ENCODE data around the gene ATP2B3.

ATP2B3 gene

GRCh38 chrX:153499341-153499740 lies 18.1 kb upstream of the ATP2B3 start:
- DNase-seq: no peak
- H3K36me3 ChIP-seq (ENCODE audit: control insufficient read depth, insufficient read depth, low read length): no peaks in the 10 kb centered on the region
- H3K23ac ChIP-seq (ENCODE audit: low read length): no peak overlapping the region
- no peak overlapping the region for H3K18ac ChIP-seq (ENCODE audit: low read length)
- no peak overlapping the region for H3K4ac ChIP-seq (ENCODE audit: low read depth, low read length)
- WGBS (ENCODE audit: extremely low coverage, insufficient coverage, low lambda C conversion rate): no CpG with 5 or more reads among the region's 15 CpGs
- no peaks in the 10 kb centered on the region for H3K27me3 ChIP-seq (ENCODE audit: insufficient read depth, low read length, poor library complexity)
- no peak overlapping the region for H3K27ac ChIP-seq (ENCODE audit: low read depth, low read length)
- H3K79me2 ChIP-seq (ENCODE audit: control insufficient read depth, insufficient read depth, low read length): no peaks in the 10 kb centered on the region
- no peak overlapping the region for H4K8ac ChIP-seq (ENCODE audit: low read depth, low read length)
- H3K79me1 ChIP-seq (ENCODE audit: low read length): no peaks in the 10 kb centered on the region
- no peak overlapping the region for H2BK15ac ChIP-seq (replicated peaks; ENCODE audit: low read depth)
- no peaks in the 10 kb centered on the region for H3K4me1 ChIP-seq (ENCODE audit: control insufficient read depth, low read depth, low read length)
- no peak overlapping the region for H2AK5ac ChIP-seq (ENCODE audit: low read length)
- H3K4me2 ChIP-seq (ENCODE audit: low read length): no peak overlapping the region
- H3K56ac ChIP-seq (ENCODE audit: low read length): no peak overlapping the region
- no peak overlapping the region for H3K4me3 ChIP-seq (ENCODE audit: low read length)
- no peak overlapping the region for H4K5ac ChIP-seq (ENCODE audit: low read length)
- no peak overlapping the region for H3K9ac ChIP-seq (ENCODE audit: low read length)
- H2BK120ac ChIP-seq (ENCODE audit: low read depth, low read length): no peak overlapping the region
- no peak overlapping the region for H2BK5ac ChIP-seq (ENCODE audit: low read length)

- Histone ChIP-seq H3K79me1 (ENCODE audit: low read length) (no peaks in the 10 kb centered on the region), H2BK5ac (ENCODE audit: low read length) (no peak overlapping the region), H3K18ac (ENCODE audit: low read length) (no peak overlapping the region), H3K9ac (ENCODE audit: low read length) (no peak overlapping the region), H3K4me2 (ENCODE audit: low read length) (no peak overlapping the region), H3K56ac (ENCODE audit: low read length) (no peak overlapping the region), H2BK15ac (replicated peaks; ENCODE audit: low read depth) (no peak overlapping the region), H3K27me3 (ENCODE audit: insufficient read depth, low read length, poor library complexity) (no peaks in the 10 kb centered on the region), H3K23ac (ENCODE audit: low read length) (no peak overlapping the region), H2BK120ac (ENCODE audit: low read depth, low read length) (no peak overlapping the region), H3K79me2 (ENCODE audit: control insufficient read depth, insufficient read depth, low read length) (no peaks in the 10 kb centered on the region), H3K4me3 (ENCODE audit: low read length) (no peak overlapping the region), H3K36me3 (ENCODE audit: control insufficient read depth, insufficient read depth, low read length) (no peaks in the 10 kb centered on the region), H4K8ac (ENCODE audit: low read depth, low read length) (no peak overlapping the region), H4K5ac (ENCODE audit: low read length) (no peak overlapping the region), H3K4me1 (ENCODE audit: control insufficient read depth, low read depth, low read length) (no peaks in the 10 kb centered on the region), H3K27ac (ENCODE audit: low read depth, low read length) (no peak overlapping the region), H2AK5ac (ENCODE audit: low read length) (no peak overlapping the region), H3K4ac (ENCODE audit: low read depth, low read length) (no peak overlapping the region)
- WGBS (ENCODE audit: extremely low coverage, insufficient coverage, low lambda C conversion rate): no CpG with 5 or more reads among the region's 17 CpGs
- no peak for DNase-seq
These were observed 17.6 kb upstream of the ATP2B3 start for GRCh38 chrX:153499876-153500275.

GRCh38 chrX:153500676-153501280 lies 16.7 kb upstream of the ATP2B3 start:
- no peak overlapping the region for H3K23ac ChIP-seq (ENCODE audit: low read length)
- H2BK5ac ChIP-seq (ENCODE audit: low read length): no peak overlapping the region
- H3K36me3 ChIP-seq (ENCODE audit: control insufficient read depth, insufficient read depth, low read length): no peaks in the 10 kb centered on the region
- no peak overlapping the region for H3K4me2 ChIP-seq (ENCODE audit: low read length)
- H3K56ac ChIP-seq (ENCODE audit: low read length): no peak overlapping the region
- no CpG with 5 or more reads among the region's 9 CpGs for WGBS (ENCODE audit: extremely low coverage, insufficient coverage, low lambda C conversion rate)
- no peak overlapping the region for H3K18ac ChIP-seq (ENCODE audit: low read length)
- no peak overlapping the region for H4K5ac ChIP-seq (ENCODE audit: low read length)
- no peak overlapping the region for H3K27ac ChIP-seq (ENCODE audit: low read depth, low read length)
- no peaks in the 10 kb centered on the region for H3K4me1 ChIP-seq (ENCODE audit: control insufficient read depth, low read depth, low read length)
- H4K8ac ChIP-seq (ENCODE audit: low read depth, low read length): no peak overlapping the region
- H3K27me3 ChIP-seq (ENCODE audit: insufficient read depth, low read length, poor library complexity): no peaks in the 10 kb centered on the region
- H3K9ac ChIP-seq (ENCODE audit: low read length): no peak overlapping the region
- no peak overlapping the region for H2BK15ac ChIP-seq (replicated peaks; ENCODE audit: low read depth)
- H2AK5ac ChIP-seq (ENCODE audit: low read length): no peak overlapping the region
- no peaks in the 10 kb centered on the region for H3K79me2 ChIP-seq (ENCODE audit: control insufficient read depth, insufficient read depth, low read length)
- H2BK120ac ChIP-seq (ENCODE audit: low read depth, low read length): no peak overlapping the region
- H3K4me3 ChIP-seq (ENCODE audit: low read length): no peak overlapping the region
- no peak for DNase-seq
- no peaks in the 10 kb centered on the region for H3K79me1 ChIP-seq (ENCODE audit: low read length)
- H3K4ac ChIP-seq (ENCODE audit: low read depth, low read length): no peak overlapping the region

- Histone ChIP-seq H3K4me1 (ENCODE audit: control insufficient read depth, low read depth, low read length) (no peaks in the 10 kb centered on the region), H3K4me2 (ENCODE audit: low read length) (no peak overlapping the region)
These were observed 15.9 kb upstream of the ATP2B3 start for GRCh38 chrX:153501530-153501929.

GRCh38 chrX:153502131-153502530 lies 15.3 kb upstream of the ATP2B3 start:
- no peak overlapping the region for H3K4me3 ChIP-seq (ENCODE audit: low read length)
- no peak overlapping the region for H3K9ac ChIP-seq (ENCODE audit: low read length)
- no peak overlapping the region for H2BK120ac ChIP-seq (ENCODE audit: low read depth, low read length)
- no CpG with 5 or more reads among the region's 10 CpGs for WGBS (ENCODE audit: extremely low coverage, insufficient coverage, low lambda C conversion rate)
- H3K23ac ChIP-seq (ENCODE audit: low read length): no peak overlapping the region
- H3K4me1 ChIP-seq (ENCODE audit: control insufficient read depth, low read depth, low read length): no peaks in the 10 kb centered on the region
- no peaks in the 10 kb centered on the region for H3K79me1 ChIP-seq (ENCODE audit: low read length)
- no peaks in the 10 kb centered on the region for H3K36me3 ChIP-seq (ENCODE audit: control insufficient read depth, insufficient read depth, low read length)
- no peak overlapping the region for H4K8ac ChIP-seq (ENCODE audit: low read depth, low read length)
- H3K4ac ChIP-seq (ENCODE audit: low read depth, low read length): no peak overlapping the region
- no peak overlapping the region for H3K4me2 ChIP-seq (ENCODE audit: low read length)
- no peak overlapping the region for H2BK5ac ChIP-seq (ENCODE audit: low read length)
- H3K27me3 ChIP-seq (ENCODE audit: insufficient read depth, low read length, poor library complexity): no peaks in the 10 kb centered on the region
- H3K27ac ChIP-seq (ENCODE audit: low read depth, low read length): no peak overlapping the region
- no peak overlapping the region for H2AK5ac ChIP-seq (ENCODE audit: low read length)
- no peak overlapping the region for H3K18ac ChIP-seq (ENCODE audit: low read length)
- H4K5ac ChIP-seq (ENCODE audit: low read length): no peak overlapping the region
- H3K56ac ChIP-seq (ENCODE audit: low read length): no peak overlapping the region
- no peak overlapping the region for H2BK15ac ChIP-seq (replicated peaks; ENCODE audit: low read depth)
- no peak for DNase-seq
- no peaks in the 10 kb centered on the region for H3K79me2 ChIP-seq (ENCODE audit: control insufficient read depth, insufficient read depth, low read length)

More at GRCh38 chrX:153501530-153501929, 15.9 kb upstream of the ATP2B3 start:
- Histone ChIP-seq H2AK5ac (ENCODE audit: low read length) (no peak overlapping the region), H3K9ac (ENCODE audit: low read length) (no peak overlapping the region), H3K27me3 (ENCODE audit: insufficient read depth, low read length, poor library complexity) (no peaks in the 10 kb centered on the region), H4K8ac (ENCODE audit: low read depth, low read length) (no peak overlapping the region), H2BK15ac (replicated peaks; ENCODE audit: low read depth) (no peak overlapping the region), H3K36me3 (ENCODE audit: control insufficient read depth, insufficient read depth, low read length) (no peaks in the 10 kb centered on the region), H3K79me1 (ENCODE audit: low read length) (no peaks in the 10 kb centered on the region), H3K23ac (ENCODE audit: low read length) (no peak overlapping the region), H3K4me3 (ENCODE audit: low read length) (no peak overlapping the region), H3K56ac (ENCODE audit: low read length) (no peak overlapping the region), H3K4ac (ENCODE audit: low read depth, low read length) (no peak overlapping the region), H3K27ac (ENCODE audit: low read depth, low read length) (no peak overlapping the region), H3K79me2 (ENCODE audit: control insufficient read depth, insufficient read depth, low read length) (no peaks in the 10 kb centered on the region), H4K5ac (ENCODE audit: low read length) (no peak overlapping the region), H2BK5ac (ENCODE audit: low read length) (no peak overlapping the region), H3K18ac (ENCODE audit: low read length) (no peak overlapping the region), H2BK120ac (ENCODE audit: low read depth, low read length) (no peak overlapping the region)
- WGBS (ENCODE audit: extremely low coverage, insufficient coverage, low lambda C conversion rate): no CpG with 5 or more reads among the region's 8 CpGs
- no peak for DNase-seq

GRCh38 chrX:153502796-153503195 lies 14.6 kb upstream of the ATP2B3 start:
- no peak overlapping the region for H2AK5ac ChIP-seq (ENCODE audit: low read length)
- no peak overlapping the region for H4K8ac ChIP-seq (ENCODE audit: low read depth, low read length)
- H3K79me2 ChIP-seq (ENCODE audit: control insufficient read depth, insufficient read depth, low read length): no peaks in the 10 kb centered on the region
- H3K27me3 ChIP-seq (ENCODE audit: insufficient read depth, low read length, poor library complexity): no peaks in the 10 kb centered on the region
- no peak overlapping the region for H2BK15ac ChIP-seq (replicated peaks; ENCODE audit: low read depth)
- no peak overlapping the region for H3K27ac ChIP-seq (ENCODE audit: low read depth, low read length)
- no peaks in the 10 kb centered on the region for H3K4me1 ChIP-seq (ENCODE audit: control insufficient read depth, low read depth, low read length)
- H3K18ac ChIP-seq (ENCODE audit: low read length): no peak overlapping the region
- H2BK5ac ChIP-seq (ENCODE audit: low read length): no peak overlapping the region
- no peaks in the 10 kb centered on the region for H3K36me3 ChIP-seq (ENCODE audit: control insufficient read depth, insufficient read depth, low read length)
- no peak overlapping the region for H3K4ac ChIP-seq (ENCODE audit: low read depth, low read length)
- H3K4me2 ChIP-seq (ENCODE audit: low read length): no peak overlapping the region
- WGBS (ENCODE audit: extremely low coverage, insufficient coverage, low lambda C conversion rate): no CpG with 5 or more reads among the region's 14 CpGs
- no peak overlapping the region for H3K4me3 ChIP-seq (ENCODE audit: low read length)
- H2BK120ac ChIP-seq (ENCODE audit: low read depth, low read length): no peak overlapping the region
- H3K79me1 ChIP-seq (ENCODE audit: low read length): no peaks in the 10 kb centered on the region
- H3K9ac ChIP-seq (ENCODE audit: low read length): no peak overlapping the region
- no peak overlapping the region for H3K23ac ChIP-seq (ENCODE audit: low read length)
- H3K56ac ChIP-seq (ENCODE audit: low read length): no peak overlapping the region
- DNase-seq: no peak
- no peak overlapping the region for H4K5ac ChIP-seq (ENCODE audit: low read length)
